H1 (cell line): ENCODE results near the gene DCBLD1. TPM values are rescaled to one million over a fixed set of nuclear protein-coding genes. Genes with fewer than 3 reads are reported as not detected.

Source experiments
- CREB1 ChIP-seq: IDR thresholded peaks from 2 replicates; pipeline ENCODE4 v1.6.1; 2012; ENCODE audit warnings: inconsistent platforms
- EGR1 ChIP-seq: IDR thresholded peaks from 2 replicates; pipeline ENCODE4 v1.6.1; 2011; ENCODE audit warnings: low read depth, low read length, borderline replicate concordance
- FOSL1 ChIP-seq: IDR thresholded peaks from 2 replicates; pipeline ENCODE4 v1.6.1; 2011; ENCODE audit warnings: mild to moderate bottlenecking, low read depth, low read length, moderate library complexity; ENCODE audit not compliant: insufficient read depth
- KDM4A ChIP-seq: IDR thresholded peaks from one replicate; pipeline ENCODE4 v1.7.1; 2012; ENCODE audit warnings: low read depth, mild to moderate bottlenecking, moderate library complexity, low read length, inconsistent platforms; ENCODE audit not compliant: severe bottlenecking
- SAP30 ChIP-seq: fragments of 300-600 bp; sonication (generic); IDR thresholded peaks from 2 replicates; pipeline ENCODE4 v1.7.1; 2012; ENCODE audit warnings: low read length, moderate library complexity, mild to moderate bottlenecking, inconsistent platforms; ENCODE audit not compliant: insufficient read depth, insufficient replicate concordance
- SUZ12 ChIP-seq: fragments of 200-600 bp; sonication (generic); IDR thresholded peaks from 2 replicates; pipeline ENCODE4 v1.6.1; 2012; ENCODE audit warnings: mild to moderate bottlenecking, inconsistent platforms, low read length, moderate library complexity, mixed read lengths
- ZNF274 ChIP-seq: IDR thresholded peaks from 2 replicates; pipeline ENCODE4 v1.7.0; 2012; ENCODE audit warnings: low read length, borderline replicate concordance; ENCODE audit errors: extremely low read depth
- polyA plus RNA-seq, 7 experiments: library from polyadenylated mRNA; depleted of rRNA in 3 of 7; stranded (reverse) in 5 of 7; unstranded in 2 of 7; fragments of >200 nt in 5 of 7; fragments of 200-250 nt in 2 of 7; gene quantifications; 1 replicate in 5 of 7; 2 replicates in 1 of 7; 4 replicates in 1 of 7; pipeline versions ENCODE4 v1.2.1 to v1.2.3, GENCODE V29; 2011 to 2013; ENCODE audit warnings: missing spikeins in 2 of 7, mixed read lengths in 2 of 7
- total RNA-seq: library from RNA; stranded (reverse); fragmentation: NEBNext Ultra II Directional; extraction: Animal tissue kit (Norgen Biotek cat#: 25700); gene quantifications from 2 replicates; pipeline ENCODE4 v1.2.1, GENCODE V29; 2021
- TF ChIP-seq, protein P1 (sequence below): fragments of 300-600 bp; sonication (generic); IDR thresholded peaks from 2 replicates; pipeline ENCODE4 v1.7.1; 2012; ENCODE audit warnings: low read length, moderate library complexity, mild to moderate bottlenecking, inconsistent platforms; ENCODE audit not compliant: insufficient replicate concordance
- TF ChIP-seq, protein P2 (sequence below): IDR thresholded peaks from 2 replicates; pipeline ENCODE4 v1.6.1; 2011; ENCODE audit warnings: low read length, improper control_type of control experiment

DCBLD1 gene
- total and polyA plus RNA-seq, 2 of the 8 experiments (the other 6 are each of a cell fraction or from before 2014, with no cell fraction given) = 3.9 to 11.2 TPM

DNA sequence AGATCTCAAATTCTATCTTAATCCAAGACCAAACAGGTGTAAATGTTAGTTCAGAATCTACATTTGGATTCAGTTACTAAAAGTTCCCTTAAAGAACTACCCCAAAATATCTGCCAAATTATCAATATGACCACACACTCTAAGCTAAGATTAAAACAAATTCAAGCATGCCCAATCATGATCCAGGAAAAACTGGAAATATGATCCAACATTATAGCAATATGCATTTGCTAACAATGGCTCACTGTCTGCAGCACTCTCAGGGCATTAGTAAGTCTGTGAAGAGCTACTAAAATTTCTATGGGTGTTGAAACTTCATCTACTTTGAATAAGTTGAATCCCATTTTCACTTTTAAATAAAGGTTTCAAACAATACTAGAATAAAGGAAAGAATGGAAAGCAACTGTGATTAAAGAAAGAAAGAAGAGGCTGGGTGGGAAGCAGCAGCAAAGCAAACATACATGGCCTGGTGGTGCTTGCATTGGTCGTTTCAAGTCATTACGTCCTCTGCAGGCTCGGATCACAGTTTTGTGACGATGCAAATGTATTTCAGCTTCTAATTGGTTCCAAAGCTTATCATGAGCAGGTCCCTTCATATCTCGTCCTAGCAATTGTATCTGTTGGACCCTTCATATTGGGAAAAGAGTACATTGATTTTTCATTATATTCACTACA is 90.7 kb downstream of the DCBLD1 start (continued):
- TF ChIP-seq, protein P1, sequence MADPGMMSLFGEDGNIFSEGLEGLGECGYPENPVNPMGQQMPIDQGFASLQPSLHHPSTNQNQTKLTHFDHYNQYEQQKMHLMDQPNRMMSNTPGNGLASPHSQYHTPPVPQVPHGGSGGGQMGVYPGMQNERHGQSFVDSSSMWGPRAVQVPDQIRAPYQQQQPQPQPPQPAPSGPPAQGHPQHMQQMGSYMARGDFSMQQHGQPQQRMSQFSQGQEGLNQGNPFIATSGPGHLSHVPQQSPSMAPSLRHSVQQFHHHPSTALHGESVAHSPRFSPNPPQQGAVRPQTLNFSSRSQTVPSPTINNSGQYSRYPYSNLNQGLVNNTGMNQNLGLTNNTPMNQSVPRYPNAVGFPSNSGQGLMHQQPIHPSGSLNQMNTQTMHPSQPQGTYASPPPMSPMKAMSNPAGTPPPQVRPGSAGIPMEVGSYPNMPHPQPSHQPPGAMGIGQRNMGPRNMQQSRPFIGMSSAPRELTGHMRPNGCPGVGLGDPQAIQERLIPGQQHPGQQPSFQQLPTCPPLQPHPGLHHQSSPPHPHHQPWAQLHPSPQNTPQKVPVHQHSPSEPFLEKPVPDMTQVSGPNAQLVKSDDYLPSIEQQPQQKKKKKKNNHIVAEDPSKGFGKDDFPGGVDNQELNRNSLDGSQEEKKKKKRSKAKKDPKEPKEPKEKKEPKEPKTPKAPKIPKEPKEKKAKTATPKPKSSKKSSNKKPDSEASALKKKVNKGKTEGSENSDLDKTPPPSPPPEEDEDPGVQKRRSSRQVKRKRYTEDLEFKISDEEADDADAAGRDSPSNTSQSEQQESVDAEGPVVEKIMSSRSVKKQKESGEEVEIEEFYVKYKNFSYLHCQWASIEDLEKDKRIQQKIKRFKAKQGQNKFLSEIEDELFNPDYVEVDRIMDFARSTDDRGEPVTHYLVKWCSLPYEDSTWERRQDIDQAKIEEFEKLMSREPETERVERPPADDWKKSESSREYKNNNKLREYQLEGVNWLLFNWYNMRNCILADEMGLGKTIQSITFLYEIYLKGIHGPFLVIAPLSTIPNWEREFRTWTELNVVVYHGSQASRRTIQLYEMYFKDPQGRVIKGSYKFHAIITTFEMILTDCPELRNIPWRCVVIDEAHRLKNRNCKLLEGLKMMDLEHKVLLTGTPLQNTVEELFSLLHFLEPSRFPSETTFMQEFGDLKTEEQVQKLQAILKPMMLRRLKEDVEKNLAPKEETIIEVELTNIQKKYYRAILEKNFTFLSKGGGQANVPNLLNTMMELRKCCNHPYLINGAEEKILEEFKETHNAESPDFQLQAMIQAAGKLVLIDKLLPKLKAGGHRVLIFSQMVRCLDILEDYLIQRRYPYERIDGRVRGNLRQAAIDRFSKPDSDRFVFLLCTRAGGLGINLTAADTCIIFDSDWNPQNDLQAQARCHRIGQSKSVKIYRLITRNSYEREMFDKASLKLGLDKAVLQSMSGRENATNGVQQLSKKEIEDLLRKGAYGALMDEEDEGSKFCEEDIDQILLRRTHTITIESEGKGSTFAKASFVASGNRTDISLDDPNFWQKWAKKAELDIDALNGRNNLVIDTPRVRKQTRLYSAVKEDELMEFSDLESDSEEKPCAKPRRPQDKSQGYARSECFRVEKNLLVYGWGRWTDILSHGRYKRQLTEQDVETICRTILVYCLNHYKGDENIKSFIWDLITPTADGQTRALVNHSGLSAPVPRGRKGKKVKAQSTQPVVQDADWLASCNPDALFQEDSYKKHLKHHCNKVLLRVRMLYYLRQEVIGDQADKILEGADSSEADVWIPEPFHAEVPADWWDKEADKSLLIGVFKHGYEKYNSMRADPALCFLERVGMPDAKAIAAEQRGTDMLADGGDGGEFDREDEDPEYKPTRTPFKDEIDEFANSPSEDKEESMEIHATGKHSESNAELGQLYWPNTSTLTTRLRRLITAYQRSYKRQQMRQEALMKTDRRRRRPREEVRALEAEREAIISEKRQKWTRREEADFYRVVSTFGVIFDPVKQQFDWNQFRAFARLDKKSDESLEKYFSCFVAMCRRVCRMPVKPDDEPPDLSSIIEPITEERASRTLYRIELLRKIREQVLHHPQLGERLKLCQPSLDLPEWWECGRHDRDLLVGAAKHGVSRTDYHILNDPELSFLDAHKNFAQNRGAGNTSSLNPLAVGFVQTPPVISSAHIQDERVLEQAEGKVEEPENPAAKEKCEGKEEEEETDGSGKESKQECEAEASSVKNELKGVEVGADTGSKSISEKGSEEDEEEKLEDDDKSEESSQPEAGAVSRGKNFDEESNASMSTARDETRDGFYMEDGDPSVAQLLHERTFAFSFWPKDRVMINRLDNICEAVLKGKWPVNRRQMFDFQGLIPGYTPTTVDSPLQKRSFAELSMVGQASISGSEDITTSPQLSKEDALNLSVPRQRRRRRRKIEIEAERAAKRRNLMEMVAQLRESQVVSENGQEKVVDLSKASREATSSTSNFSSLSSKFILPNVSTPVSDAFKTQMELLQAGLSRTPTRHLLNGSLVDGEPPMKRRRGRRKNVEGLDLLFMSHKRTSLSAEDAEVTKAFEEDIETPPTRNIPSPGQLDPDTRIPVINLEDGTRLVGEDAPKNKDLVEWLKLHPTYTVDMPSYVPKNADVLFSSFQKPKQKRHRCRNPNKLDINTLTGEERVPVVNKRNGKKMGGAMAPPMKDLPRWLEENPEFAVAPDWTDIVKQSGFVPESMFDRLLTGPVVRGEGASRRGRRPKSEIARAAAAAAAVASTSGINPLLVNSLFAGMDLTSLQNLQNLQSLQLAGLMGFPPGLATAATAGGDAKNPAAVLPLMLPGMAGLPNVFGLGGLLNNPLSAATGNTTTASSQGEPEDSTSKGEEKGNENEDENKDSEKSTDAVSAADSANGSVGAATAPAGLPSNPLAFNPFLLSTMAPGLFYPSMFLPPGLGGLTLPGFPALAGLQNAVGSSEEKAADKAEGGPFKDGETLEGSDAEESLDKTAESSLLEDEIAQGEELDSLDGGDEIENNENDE = no peak
- TF ChIP-seq CREB1 (no peak), SAP30 (no peak), KDM4A (no peak), ZNF274 (no peak), SUZ12 (no peak), FOSL1 (no peak), EGR1 (no peak)
- TF ChIP-seq, protein P2, sequence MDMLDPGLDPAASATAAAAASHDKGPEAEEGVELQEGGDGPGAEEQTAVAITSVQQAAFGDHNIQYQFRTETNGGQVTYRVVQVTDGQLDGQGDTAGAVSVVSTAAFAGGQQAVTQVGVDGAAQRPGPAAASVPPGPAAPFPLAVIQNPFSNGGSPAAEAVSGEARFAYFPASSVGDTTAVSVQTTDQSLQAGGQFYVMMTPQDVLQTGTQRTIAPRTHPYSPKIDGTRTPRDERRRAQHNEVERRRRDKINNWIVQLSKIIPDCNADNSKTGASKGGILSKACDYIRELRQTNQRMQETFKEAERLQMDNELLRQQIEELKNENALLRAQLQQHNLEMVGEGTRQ = no peak
